Cerebellar nuclear complex (tissue), 1 donor: Measurements from ENCODE around the gene ZC2HC1C.
A peak's percentile ranks its signal among the peaks of the same experiment; 100 is the strongest.

Source experiments
- DNase-seq, 2 experiments: peaks; one replicate each; lab custom pipeline; 2025; lab: John Stamatoyannopoulos, UW

The ZC2HC1C gene, protein sequence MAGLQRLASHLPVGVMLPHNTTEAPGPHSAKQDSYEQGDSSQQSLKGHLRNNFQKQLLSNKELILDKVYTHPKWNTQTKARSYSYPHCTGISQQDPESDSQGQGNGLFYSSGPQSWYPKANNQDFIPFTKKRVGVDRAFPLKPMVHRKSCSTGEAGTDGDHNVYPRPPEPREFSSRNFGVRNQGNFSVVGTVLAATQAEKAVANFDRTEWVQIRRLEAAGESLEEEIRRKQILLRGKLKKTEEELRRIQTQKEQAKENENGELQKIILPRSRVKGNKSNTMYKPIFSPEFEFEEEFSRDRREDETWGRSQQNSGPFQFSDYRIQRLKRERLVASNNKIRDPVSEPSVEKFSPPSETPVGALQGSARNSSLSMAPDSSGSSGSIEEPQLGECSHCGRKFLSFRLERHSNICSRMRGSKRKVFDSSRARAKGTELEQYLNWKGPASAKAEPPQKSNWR

DNA sequence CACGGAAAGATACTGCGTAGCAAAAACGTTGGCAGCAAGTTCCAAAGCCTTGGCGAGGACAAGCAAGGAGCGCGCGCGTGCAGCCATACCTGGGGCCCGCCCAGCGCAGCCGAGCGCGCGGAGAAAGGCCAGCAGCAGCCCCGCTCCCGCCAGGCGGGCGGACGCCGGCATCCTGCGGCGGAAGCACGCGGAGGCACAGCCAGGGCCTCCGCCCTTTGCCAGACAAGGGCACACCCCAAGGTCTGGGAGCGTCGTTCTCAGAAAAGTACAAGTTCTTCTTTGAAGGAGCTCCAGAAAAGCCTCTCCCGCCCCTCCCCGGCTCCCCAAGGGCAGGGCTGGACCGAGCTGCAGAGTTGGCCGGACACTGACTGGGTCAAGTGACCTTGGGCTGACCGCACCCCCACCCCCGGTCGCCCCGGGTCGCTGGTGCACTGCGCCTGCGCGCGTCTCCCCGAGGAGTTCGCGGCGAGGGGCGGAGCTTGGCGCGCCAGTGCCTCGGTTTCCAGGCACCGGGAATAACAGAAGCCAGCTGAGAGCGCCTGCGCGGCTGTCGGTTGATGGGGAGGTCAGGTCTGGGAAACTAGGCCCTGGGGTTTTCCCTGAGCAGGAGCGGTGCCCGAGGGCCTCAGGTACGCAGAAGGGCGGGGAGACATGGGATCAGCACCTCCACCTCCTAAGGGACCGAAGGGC lies at the start of gene ZC2HC1C:
ZC2HC1C (plus strand) TSS at position 521 of the 690 bp plus-strand sequence. CDS start 933 bp downstream, outside the sequence.
- peak in 1 of 2 experiments; percentile 58 for DNase-seq

DNA sequence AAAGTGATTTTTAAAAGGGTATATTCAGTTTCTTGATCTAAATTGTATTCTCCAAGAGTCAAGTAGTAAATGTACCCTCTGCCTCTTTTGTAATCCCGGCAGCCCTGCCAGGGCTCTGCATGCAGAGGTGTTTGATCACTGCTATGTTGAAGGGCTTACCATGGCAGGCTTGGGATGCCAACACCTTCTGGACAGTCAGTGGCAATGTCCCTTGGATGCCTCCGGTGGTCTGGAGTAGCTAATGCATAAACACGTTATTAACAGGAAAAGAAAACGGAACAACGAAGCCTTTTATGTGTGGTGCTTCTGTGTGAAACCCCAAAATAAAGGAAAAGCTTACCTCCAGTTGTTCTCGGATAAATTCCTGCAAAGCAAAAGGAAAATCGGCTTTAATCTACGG lies 46.8 kb upstream of the ZC2HC1C start:
- DNase-seq, result no peak

DNA sequence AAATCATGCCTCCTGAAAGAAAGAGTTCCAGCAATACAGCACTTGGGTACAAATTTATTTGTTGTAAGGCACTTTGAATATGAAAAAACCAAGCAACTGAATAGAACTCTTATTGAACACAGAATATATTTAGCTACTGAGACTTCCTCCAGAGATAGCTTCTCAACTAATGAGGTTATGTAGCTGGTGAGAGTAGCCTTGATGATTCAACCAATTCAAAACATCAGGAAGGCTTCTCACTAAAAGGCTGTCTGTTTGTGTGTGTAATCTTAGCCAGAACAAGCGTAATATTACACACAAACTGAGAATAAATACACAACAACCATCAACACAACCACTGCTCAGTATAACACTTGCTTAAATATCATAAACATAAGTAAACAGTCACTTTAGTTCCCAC lies 46.3 kb upstream of the ZC2HC1C start:
- DNase-seq, result no peak

DNA sequence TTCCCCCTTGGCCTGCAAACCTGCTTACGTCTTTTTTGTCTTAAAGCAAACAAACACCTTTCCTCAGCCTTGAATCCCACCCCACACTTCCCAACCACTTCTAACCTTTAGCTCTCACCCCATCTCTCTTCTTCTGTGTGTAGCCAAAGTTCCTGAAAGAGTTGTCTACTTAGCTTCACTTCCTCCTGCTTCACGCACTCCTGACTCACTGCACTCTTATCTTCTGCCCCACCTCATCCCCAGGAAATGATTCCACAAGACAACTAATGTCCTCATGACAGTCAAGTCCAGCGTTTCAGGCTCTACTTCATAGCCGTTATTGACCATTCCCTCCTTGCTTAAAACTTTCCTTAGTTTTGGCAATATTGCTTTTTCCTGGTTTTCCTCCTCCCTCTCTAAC lies 44.4 kb upstream of the ZC2HC1C start:
- DNase-seq, result no peak

DNA sequence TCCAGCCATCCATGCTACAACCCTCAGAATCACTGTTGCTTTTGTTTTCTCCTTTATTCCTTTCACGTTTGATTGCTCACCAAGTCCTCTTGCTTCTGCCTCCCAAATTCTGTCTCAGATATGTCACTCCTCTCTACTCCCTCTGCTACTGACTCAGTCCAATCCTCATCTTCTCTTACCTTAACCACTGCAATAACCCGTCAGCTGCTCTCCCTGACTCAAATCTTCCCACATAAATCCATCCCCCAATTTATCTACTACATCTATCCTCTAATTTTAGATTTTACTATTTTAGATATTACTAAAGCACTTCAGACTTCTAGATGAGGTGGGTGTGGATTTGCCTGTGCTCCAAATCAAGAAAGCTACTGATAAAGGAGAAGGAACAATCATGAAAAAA lies 43.6 kb upstream of the ZC2HC1C start:
- DNase-seq, result no peak

DNA sequence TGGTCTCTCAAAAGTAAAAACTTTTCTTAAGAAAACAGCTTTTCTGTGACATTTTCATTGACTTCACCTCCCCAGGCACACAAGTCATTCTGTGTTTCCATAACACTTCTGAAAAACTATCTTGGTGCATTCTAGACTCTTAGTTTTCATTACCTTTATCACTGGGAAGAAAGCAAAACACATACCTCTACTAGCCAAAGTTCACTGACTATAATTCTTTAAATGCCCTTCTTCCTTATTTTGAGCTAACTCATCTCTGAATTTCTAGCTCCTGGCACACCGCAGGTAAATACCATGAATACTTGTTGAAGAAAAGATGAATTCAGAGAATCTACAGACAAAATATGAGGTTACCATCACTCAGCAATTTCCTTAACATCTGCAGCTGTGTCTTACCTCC lies 39.3 kb upstream of the ZC2HC1C start:
- DNase-seq, result no peak

DNA sequence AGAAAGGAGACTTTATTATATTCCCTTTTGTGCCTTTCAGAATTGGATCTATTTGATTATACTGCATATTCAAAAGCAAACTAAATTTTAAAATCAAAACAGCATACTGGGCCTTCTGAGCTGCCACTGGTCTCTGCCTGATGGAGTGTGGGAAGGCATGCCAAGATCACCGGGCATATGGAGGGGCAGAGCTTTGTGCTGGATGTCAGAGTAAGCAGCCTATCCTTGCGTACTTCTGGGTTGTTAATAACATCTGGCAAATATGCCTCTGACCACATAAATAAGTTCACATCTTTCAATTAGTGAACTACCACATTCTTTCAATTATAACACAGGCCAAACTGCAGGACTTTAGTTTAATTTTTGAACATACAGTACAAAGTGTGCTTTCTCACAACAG lies 36.5 kb upstream of the ZC2HC1C start:
- no peak for DNase-seq

DNA sequence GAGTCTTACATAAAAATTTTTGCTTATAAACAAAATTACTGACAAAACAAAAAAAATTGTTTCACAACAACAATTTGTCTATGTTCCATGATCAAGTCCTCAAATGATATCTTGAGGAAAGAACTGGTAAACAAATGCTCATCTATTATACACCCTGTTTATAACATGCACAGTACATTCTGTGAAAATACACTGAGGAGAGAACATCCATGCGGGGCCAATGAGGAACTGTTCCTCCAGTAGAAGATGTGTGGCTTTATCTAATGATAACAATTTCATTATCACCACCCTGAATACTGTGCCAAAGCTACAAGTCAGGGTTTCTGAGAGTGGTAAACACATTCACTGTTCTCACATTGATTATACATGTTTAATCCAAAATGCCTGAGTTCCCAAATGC lies 28.9 kb upstream of the ZC2HC1C start:
- DNase-seq, result no peak

DNA sequence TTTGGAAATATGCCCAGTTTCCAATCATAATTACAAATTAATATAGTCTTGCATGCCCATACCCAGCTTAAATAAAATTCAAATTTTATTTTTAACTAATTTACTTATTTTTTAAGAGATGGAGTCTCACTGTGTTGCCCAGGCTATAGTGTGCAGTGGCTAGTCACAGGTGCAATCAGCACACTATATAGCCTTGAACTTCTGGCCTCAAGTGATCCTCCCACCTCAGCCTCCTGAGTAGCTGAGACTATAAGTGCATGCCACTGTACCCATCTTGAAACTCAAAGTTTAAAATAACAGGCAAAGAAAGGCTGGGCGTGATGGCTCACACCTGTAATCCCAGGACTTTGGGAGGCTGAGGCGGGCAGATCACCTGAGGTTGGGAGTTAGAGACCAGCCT lies 28.5 kb upstream of the ZC2HC1C start:
- no peak for DNase-seq

DNA sequence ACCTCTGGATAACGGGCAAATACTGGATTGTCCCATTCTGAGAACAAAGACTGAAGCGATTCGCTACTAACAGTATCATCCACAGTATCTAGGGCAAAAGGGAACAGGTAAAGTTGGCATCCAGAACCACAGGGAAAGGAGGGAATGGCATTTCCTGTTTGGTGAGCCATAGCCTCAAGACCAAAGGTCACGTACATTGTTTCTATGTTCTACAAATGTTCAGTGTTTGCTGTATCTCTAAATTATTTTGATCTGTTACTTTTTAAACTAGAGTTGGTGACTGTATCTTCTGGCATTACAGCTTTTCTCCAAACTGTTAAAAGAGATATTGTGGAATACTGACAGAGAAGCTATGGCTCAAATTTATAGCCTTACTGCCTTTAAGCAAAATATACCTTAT lies 27.8 kb upstream of the ZC2HC1C start:
- DNase-seq, result no peak

DNA sequence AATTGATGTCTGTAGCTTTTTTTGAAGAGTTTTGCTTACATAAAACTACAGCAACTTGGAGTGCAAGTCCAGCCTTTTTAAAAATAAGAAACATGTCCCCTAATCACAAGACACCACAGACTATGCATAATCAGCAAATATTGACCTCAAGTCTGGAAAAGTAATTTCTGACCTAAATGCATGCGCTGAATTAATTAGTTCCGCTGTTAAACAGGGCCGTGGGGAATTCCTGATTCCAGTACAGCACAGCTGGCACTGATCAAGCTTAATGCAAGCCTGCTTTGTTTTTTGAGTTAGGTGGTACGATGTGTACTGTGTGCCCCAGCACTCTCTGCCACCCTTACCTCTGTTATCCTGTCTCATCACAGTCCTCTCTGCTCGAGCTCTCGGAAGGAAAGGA lies 27.4 kb upstream of the ZC2HC1C start:
- no peak for DNase-seq

DNA sequence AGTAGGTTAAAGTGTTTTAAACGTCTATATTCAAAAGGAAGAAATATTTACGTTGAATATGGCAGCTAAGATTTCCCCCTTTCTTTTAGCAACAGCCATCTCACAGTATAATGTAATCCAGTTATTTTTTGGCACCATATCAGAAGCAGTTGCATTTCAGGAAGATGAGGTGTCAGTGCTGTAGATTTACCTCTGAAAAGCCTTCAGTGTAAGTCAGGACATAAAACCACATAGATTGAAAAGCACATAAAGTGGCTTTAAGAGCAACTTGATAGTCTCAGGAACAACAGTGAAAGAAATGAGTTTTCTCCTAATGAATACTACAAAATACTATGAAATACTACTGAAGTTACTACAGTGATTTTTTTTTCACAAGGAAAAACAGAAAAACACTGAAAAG lies 25.1 kb upstream of the ZC2HC1C start:
- no peak for DNase-seq

DNA sequence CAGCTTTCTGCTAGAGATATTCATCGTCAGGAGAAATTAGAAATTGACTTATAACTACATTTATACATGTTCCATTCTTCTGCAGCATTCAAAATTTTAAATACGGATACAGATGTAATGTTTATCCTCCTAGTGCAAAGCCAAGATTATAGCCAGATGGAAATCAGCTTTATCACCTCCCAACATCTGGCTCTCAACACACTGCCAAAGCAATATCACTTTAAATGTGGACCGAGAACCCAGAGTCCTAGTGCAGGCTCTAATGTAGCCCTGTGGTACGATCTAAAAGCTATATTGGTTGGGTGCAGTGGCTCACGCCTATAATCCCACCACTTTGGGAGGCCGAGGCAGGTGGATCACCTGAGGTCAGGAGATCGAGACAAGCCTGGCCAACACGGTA lies 24.7 kb upstream of the ZC2HC1C start:
- DNase-seq, result no peak

DNA sequence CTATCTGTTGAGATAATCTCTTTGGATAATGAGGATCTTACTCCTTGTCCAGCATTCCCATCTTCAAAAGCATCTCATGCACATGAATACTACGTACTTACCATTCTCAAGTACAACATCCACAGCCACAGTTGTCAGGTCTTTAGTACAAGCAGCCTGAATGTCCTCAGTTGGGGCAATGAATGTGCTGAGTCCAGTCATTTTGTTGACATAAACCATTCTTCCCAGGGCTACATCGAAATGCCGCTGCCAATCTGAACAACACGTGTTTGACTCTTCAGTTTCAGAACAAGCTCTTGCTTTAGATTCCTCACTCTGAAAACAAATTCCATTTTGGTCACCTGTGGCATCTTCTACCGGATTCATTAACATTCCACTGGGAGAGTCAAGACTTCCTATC lies 23.2 kb upstream of the ZC2HC1C start:
- DNase-seq, result no peak

DNA sequence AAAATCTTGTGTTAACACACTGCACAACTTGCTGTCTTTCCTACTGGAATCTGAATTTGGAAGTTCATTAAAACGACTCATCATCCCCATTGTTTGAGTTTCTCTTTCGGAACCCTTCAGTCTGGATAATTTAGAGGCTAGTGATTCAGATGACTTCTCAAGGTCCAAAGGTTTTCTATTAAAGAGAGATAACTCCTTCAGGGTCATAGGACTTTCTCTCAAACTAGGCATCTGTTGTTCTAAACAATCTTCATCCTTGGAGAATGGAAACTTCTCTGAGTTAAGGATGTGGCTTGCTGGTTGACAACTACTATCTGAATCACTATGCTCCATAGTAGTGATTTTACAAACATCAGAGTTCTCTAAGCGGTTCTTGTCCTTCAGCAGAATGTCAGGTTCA lies 22.5 kb upstream of the ZC2HC1C start:
- DNase-seq, result no peak

DNA sequence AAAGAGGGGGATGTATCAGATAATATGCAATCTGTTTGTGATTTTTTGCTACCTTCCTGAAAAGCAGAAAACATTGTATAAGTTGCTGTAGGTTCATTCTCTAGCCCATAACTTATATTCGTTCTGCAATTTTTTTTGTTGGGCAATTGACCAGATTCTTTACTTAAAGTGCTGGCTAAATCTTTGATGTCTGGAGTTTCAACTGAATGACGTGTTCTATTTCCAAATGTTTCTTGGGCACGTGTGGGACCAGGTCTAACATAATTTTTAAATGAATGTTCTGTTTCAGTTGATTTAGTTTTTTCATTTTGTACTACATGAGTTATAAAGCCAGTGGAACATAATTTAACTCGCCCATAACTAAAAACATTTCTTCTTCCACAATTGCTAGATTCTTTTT lies 21.9 kb upstream of the ZC2HC1C start:
- no peak for DNase-seq

DNA sequence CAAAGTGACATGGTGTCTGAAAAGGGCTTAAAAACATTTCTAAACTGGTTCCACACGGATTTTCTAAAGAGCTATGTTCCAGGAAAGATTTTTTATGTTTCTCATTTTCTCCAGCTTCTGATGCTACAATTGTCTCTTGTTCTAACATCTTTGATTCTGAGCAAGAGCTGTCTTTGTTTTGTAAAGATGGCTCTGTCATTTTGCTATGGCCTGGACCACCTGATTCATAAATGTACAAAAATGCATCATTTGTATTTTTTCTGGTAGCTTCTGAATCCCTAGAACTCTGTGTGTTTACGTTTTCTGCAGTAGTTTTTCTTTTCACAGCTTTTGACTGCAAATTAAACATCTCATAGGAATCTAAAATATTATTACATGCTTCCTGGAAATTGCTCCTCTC lies 21.3 kb upstream of the ZC2HC1C start:
- DNase-seq, result no peak

DNA sequence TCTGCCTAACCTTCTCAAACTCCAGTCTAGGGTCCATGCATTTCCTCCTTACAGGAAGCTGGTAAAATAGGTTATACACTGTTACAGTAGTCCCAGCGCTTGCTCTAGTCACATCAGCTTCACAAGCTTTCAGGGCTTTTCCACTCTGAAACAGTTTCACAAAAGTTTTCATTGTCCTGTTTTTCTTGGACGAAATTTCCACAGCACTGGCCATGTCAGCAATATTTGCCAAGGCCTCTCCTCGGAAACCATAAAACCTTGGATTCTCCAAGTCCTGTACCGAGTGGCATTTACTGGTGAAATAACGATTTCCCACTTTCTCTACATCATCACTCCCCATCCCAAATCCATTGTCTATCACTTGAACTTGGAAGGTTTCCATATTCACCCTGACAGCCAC lies 20.3 kb upstream of the ZC2HC1C start:
- DNase-seq, result no peak

DNA sequence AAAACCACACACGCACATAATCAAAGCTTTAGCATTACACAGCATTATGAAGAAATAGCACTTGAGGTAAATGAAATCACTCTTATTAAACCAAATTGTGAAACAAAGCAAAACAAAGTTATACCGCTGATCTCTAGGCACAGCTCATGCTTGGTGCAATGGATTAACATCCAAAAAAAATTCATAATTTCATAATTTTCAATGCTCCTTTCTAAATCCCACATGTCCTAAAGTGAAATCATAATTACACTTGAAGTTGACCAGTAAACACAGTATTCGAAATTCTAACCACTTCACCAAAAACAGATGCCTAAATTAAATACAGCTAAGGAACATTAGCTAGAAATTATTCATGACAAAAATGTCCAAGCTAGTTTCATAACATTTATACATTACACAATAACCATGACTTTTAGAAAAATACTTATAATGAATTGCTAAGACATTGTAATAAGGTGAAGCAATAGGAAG lies 19.7 kb upstream of the ZC2HC1C start:
- DNase-seq, result no peak

DNA sequence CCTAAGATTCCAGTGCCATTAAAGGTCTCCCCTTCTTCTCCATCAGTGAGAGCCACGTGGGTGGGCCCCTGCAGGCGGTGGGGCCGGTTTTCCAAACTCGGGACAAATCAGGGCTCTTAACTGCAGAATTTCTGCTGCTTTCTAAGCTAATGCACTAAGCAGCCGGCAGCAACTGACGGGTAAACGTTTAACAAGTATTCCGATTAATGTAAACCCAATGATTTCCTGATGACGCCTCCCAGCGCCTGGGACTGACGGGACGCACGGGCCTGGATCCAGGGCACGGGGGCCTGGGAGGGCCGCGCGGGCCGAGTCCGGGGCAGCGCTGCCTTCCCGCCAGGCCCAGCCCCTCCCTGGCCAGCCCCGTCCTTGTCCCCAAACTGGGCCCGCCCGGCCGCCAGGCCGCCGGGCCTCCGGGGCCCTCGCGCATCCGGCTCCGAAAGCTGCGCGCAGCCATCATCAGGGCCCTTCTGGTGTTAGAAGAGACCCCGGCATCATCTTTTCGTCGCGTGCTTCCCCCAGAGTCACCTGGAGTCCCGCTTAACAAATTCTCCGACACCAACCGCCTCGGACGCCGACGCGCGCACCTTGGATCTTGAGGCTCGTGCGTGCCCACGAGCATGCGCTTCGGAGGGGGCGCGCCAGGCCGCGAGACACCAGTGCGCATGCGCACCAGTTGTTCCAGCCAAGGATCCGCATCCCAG lies 18.4 kb upstream of the ZC2HC1C start, which contains the start of gene MLH3:
MLH3 (minus strand) TSS at position 616 of the 704 bp plus-strand sequence. CDS start 1,812 bp downstream, outside the sequence.
- peak in 1 of 2 experiments; percentile 39 for DNase-seq

DNA sequence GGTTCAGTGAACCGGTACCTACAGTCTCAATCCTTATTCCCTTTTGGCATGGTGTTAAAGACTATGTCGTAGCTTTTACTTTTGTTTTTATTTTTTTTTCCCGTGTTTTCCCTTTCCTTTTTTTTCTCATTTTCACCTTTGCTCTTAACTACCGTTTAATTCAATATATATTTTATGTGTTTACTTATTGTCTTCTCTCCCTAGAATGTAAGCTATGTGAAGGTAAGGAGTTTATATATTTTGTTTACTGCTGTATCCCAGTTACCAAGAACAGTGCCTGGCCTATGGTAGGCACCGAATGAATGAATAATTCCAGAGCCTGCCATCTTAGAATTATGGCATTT lies 17.9 kb upstream of the ZC2HC1C start:
- DNase-seq, result no peak

DNA sequence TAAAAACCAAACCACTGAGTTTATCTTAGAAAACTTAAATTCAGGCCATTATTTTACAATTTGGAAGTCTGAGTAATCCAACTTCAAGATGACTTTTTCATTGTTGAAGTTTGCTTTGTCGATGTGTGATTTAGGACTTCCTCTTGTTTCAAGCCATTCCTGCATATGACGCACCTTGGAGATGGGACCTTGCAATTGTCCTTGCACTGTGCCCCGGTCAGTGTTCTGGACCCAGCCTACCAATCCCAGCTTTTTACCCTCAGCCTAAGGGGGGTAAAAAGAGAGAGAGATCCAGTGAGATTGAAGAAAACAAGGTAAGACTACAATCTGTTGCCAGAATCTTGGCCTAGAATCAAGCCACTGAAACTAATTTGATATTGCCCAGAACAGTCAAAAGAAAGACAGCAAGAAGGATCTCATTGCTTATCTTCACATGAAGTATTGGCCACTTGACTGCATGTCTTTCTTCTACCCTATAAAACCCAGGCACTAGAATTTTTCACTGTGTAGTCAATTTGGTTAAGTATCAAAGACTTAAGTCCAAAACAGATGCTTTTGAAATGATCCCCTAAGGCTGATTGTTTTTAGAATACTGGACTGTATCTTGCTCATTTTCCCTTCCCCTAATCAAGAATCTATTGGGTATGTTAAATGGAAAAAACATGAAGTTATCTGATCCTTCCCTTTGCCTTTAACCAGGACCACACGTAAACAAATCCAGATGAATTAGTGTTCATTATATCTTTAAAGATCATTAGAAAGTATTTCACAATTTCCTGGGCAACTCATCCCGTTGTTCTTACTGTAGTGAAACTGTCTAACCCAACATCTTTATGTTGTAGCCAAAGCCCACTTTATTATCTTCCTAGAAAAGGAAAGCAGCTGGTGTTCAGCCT lies 15.8 kb upstream of the ZC2HC1C start:
- DNase-seq, result no peak
